GM12878 (cell line): ENCODE measurements around the gene ABCA10. TPM values are rescaled to one million over a fixed set of nuclear protein-coding genes. Genes with fewer than 3 reads are reported as not detected.

Source experiments
- ATAC-seq: fragments of 200-7000 bp; cut with Tn5 transposase; 3 replicates; pipeline ENCODE4 v1.9.1; 2020; ENCODE audit warnings: mild to moderate bottlenecking, moderate library complexity
- BruUV-seq: library from RNA; stranded (reverse); fragments of 400-500 nt; replicated peaks from 2 replicates; lab custom pipeline; 2021; lab: Mats Ljungman, UMichigan
- CTCF ChIA-PET: fragments of 300-600 bp; sonication (Branson Sonifier 250); formaldehyde crosslinking; extraction: SDS; loops from one replicate; lab custom pipeline; 2021; ENCODE audit warnings: inconsistent platforms; lab: Yijun Ruan, JAX
- POLR2A ChIA-PET: fragments of 350-600 bp; formaldehyde crosslinking; extraction: SDS; loops from one replicate; lab custom pipeline; 2021; ENCODE audit warnings: inconsistent platforms; lab: Charles Lee
- RAD21 ChIA-PET: fragments of 300-600 bp; sonication (Branson Sonifier 250); formaldehyde crosslinking; loops from one replicate; lab custom pipeline; 2023; ENCODE audit warnings: antibody characterized with exemption; ENCODE audit not compliant: unreplicated experiment; lab: Charles Lee
- SMC1A ChIA-PET: fragments of 300-600 bp; sonication (Branson Sonifier 250); formaldehyde crosslinking; loops from one replicate; lab custom pipeline; 2023; ENCODE audit not compliant: unreplicated experiment, uncharacterized antibody; lab: Charles Lee
- DNase-seq: peaks from one replicate; pipeline ENCODE4 v3.0.0-alpha.2; 2011; ENCODE audit warnings: low read depth, low spot score
- FAIRE-seq: peaks from 3 replicates; lab custom pipeline; 2011; peaks lifted over from hg19 to GRCh38; lab: Jason Lieb, UNC
- H2AFZ ChIP-seq: 2 replicates; pipeline ENCODE4 v1.6.0; 2011; ENCODE audit warnings: low read depth, low read length, control low read depth; ENCODE audit not compliant: control insufficient read depth
- H3K27ac ChIP-seq: 2 replicates; pipeline ENCODE4 v1.5.1; 2011; ENCODE audit warnings: control low read depth; ENCODE audit not compliant: control insufficient read depth, insufficient read depth
- H3K27me3 ChIP-seq, 2 experiments: replicated peaks in 1 of 2; 2 replicates each; pipeline versions ENCODE4 v1.6.0 to v1.6.1; 2011; ENCODE audit warnings: low read length in 1 of 2; ENCODE audit not compliant: control insufficient read depth in 2 of 2, insufficient read depth in 2 of 2
- H3K36me3 ChIP-seq, 2 experiments: 2 replicates each; pipeline ENCODE4 v1.5.1; 2011; ENCODE audit warnings: low read length in 1 of 2; ENCODE audit not compliant: control insufficient read depth in 2 of 2, insufficient read depth in 2 of 2
- H3K4me1 ChIP-seq: 2 replicates; pipeline ENCODE4 v1.6.1; 2011; ENCODE audit warnings: mild to moderate bottlenecking, low read length, moderate library complexity, mixed read lengths; ENCODE audit not compliant: control insufficient read depth, insufficient read depth
- H3K4me2 ChIP-seq: 2 replicates; pipeline ENCODE4 v1.6.0; 2011; ENCODE audit warnings: control low read depth; ENCODE audit not compliant: control insufficient read depth, insufficient read depth
- H3K4me3 ChIP-seq: fragments of 200-600 bp; sonication (generic); 2 replicates; pipeline ENCODE4 v1.5.1; 2016
- H3K79me2 ChIP-seq: 2 replicates; pipeline ENCODE4 v1.6.0; 2011; ENCODE audit warnings: low read length; ENCODE audit not compliant: control insufficient read depth, insufficient read depth
- H3K9ac ChIP-seq: 2 replicates; pipeline ENCODE4 v1.8.0; 2011; ENCODE audit warnings: low read length, control low read depth, mixed read lengths; ENCODE audit not compliant: control insufficient read depth, insufficient read depth
- H3K9me3 ChIP-seq: replicated peaks from 3 replicates; pipeline ENCODE4 v1.5.1; 2011; ENCODE audit warnings: mild to moderate bottlenecking, low read length; ENCODE audit not compliant: control insufficient read depth, insufficient read depth
- H4K20me1 ChIP-seq: 2 replicates; pipeline ENCODE4 v1.6.0; 2011; ENCODE audit not compliant: control insufficient read depth, insufficient read depth
- ATF7 ChIP-seq: fragments of 450-650 bp; IDR thresholded peaks from 2 replicates; pipeline ENCODE4 v1.6.1; 2016; ENCODE audit warnings: low read depth, mild to moderate bottlenecking
- IKZF2 ChIP-seq, 2 experiments: fragments of 450-650 bp; IDR thresholded peaks; 2 replicates each; pipeline ENCODE4 v1.6.1; 2017; ENCODE audit warnings: mild to moderate bottlenecking in 2 of 2, moderate library complexity in 2 of 2
- IRF3 ChIP-seq: fragments of 450-650 bp; IDR thresholded peaks from 2 replicates; pipeline ENCODE4 v1.6.1; 2014; ENCODE audit warnings: mild to moderate bottlenecking
- IRF5 ChIP-seq: fragments of 450-650 bp; IDR thresholded peaks from 2 replicates; pipeline ENCODE4 v1.6.1; 2017; ENCODE audit warnings: borderline replicate concordance
- POLR2AphosphoS5 ChIP-seq: IDR thresholded peaks from 2 replicates; pipeline ENCODE4 v1.6.1; 2011; ENCODE audit warnings: mild to moderate bottlenecking, low read length, inconsistent platforms
- RBBP5 ChIP-seq: fragments of 200-600 bp; sonication (generic); conservative IDR thresholded peaks from 2 replicates; pipeline ENCODE4 v1.6.1; 2016
- SIN3A ChIP-seq: IDR thresholded peaks from 2 replicates; pipeline ENCODE4 v1.6.1; 2012; ENCODE audit warnings: low read depth, low read length, improper control_type of control experiment
- SKIL ChIP-seq: fragments of 450-650 bp; IDR thresholded peaks from 2 replicates; pipeline ENCODE4 v1.6.1; 2017; ENCODE audit warnings: mild to moderate bottlenecking, low read depth, inconsistent platforms; ENCODE audit not compliant: poor library complexity, severe bottlenecking
- TBL1XR1 ChIP-seq: IDR thresholded peaks from 2 replicates; pipeline ENCODE4 v1.6.1; 2012; ENCODE audit warnings: low read depth, low read length, improper control_type of control experiment
- USF1 ChIP-seq: IDR thresholded peaks from 2 replicates; pipeline ENCODE4 v1.6.1; 2011; ENCODE audit warnings: borderline replicate concordance, low read depth, mild to moderate bottlenecking, moderate library complexity, mixed read lengths, low read length; ENCODE audit not compliant: insufficient read depth; ENCODE audit errors: extremely low read length
- ZNF622 ChIP-seq: fragments of 450-650 bp; IDR thresholded peaks from 2 replicates; pipeline ENCODE4 v1.6.1; 2017; ENCODE audit warnings: mild to moderate bottlenecking, inconsistent platforms
- ZZZ3 ChIP-seq: IDR thresholded peaks from 2 replicates; pipeline ENCODE4 v1.6.1; 2011; ENCODE audit warnings: low read depth; ENCODE audit not compliant: control insufficient read depth, insufficient read length
- WGBS: methylation state at CpG from one replicate; pipeline ENCODE4 v1.1.6; 2016; ENCODE audit warnings: low lambda C conversion rate; ENCODE audit not compliant: insufficient replicate concordance, insufficient coverage; ENCODE audit errors: missing lambda C conversion rate; 5-methylcytosine and 5-hydroxymethylcytosine counted together
- in situ Hi-C: fragments of 300-500 bp; cut with MboI; formaldehyde crosslinking; loops from 9 replicates; pipeline ENCODE4 v1.14.3; 2018; ENCODE audit warnings: mixed read lengths
- intact Hi-C: fragments of 100-400 bp; cut with micrococcal nuclease; formaldehyde crosslinking; loops from one replicate; pipeline ENCODE4 v1.14.2; 2022; ENCODE audit not compliant: unreplicated experiment
- polyA plus RNA-seq, 11 experiments: library from polyadenylated mRNA; depleted of rRNA in 4 of 11; unstranded in 6 of 11; stranded (reverse) in 5 of 11; fragments of >200 nt; fragmentation: Nextera tagmentation in 4 of 11; fragmentation: Illumina TruSeq in 1 of 11; extraction: Ambion mirVana in 4 of 11; extraction: Trizol in 1 of 11; gene quantifications; 1 replicate in 1 of 11; 2 replicates in 10 of 11; pipeline versions ENCODE4 v1.2.1 to v1.2.3, GENCODE V29; 2011 to 2016; ENCODE audit warnings: inconsistent platforms in 2 of 11, missing spikeins in 2 of 11, low read depth in 1 of 11
- total RNA-seq, 4 experiments: library from RNA; depleted of rRNA in 3 of 4; stranded (reverse); fragments of >200 nt in 3 of 4; fragmentation: Illumina TruSeq in 1 of 4; extraction: Trizol in 1 of 4; gene quantifications; 2 replicates each; pipeline versions ENCODE4 v1.2.1 to v1.2.3, GENCODE V29; 2013 to 2021

Gene ABCA10
- total and polyA plus RNA-seq, 10 of the 15 experiments (the other 5 are each of a cell fraction or from before 2014, with no cell fraction given) = 0.33 to 3.0 (median 0.83) TPM

- Histone ChIP-seq H3K4me1 (peaks cover 4% of the 10 kb centered on the region; the same call in 1 of the 2 replicates), H2AFZ (no peak overlapping the region), H3K27me3 (no peaks in the 10 kb centered on the region), H4K20me1 (no peaks in the 10 kb centered on the region), H3K27ac (no peak overlapping the region), H3K79me2 (no peaks in the 10 kb centered on the region), H3K4me3 (no peak overlapping the region), H3K36me3 (no peaks in the 10 kb centered on the region), H3K9me3 (peaks cover 8% of the 10 kb centered on the region), H3K4me2 (no peak overlapping the region), H3K9ac (no peak overlapping the region)
- ChIA-PET CTCF (interaction anchor here (1.2 to 3.5 kb wide), 5 partner anchors 10 to 465 kb away, joined by 3 to 35 read pairs (median 21); no protein-coding TSS in a partner anchor), SMC1A (interaction anchor here (1.0 to 4.2 kb wide), 4 partner anchors 9 to 465 kb away, joined by 3 to 29 read pairs (median 11); partner anchors contain the start of gene ABCA10), RAD21 (interaction anchor here (1.6 to 3.2 kb wide), 2 partner anchors 10 to 465 kb away, joined by 5 to 13 read pairs; no protein-coding TSS in a partner anchor), POLR2A (no interaction called here)
- no peak for ATAC-seq
- in situ Hi-C loops (no loop called here), intact Hi-C loops (loop anchor here (5.0 kb wide), 1 partner anchor 325 kb away; no protein-coding TSS in a partner anchor)
- no peak for DNase-seq
- FAIRE-seq = no peak
- no TSS peak for BruUV-seq
- 99% methylated on average over 3 of the region's 3 CpGs for WGBS
- no peak for TF ChIP-seq SIN3A
- TF ChIP-seq RBBP5 = no peak
- no peak for TF ChIP-seq POLR2AphosphoS5
- no peak for TF ChIP-seq TBL1XR1
- no peak for TF ChIP-seq ATF7
- no peak for TF ChIP-seq IRF3
- no peak for TF ChIP-seq SKIL
- no peak for TF ChIP-seq IRF5
- TF ChIP-seq ZNF622 = no peak
- no peak for TF ChIP-seq ZZZ3
- no peak for TF ChIP-seq IKZF2 (IDR thresholded peaks at IDR 0.05)
- TF ChIP-seq USF1 = no peak
Measured at GRCh38 chr17:69236946-69237345, 8.3 kb upstream of the ABCA10 start.
